DLD1 (cell line): Measurements from ENCODE around the gene PAX8.

ENCODE experiments used
- in situ Hi-C: cut with HindIII; loops from 2 replicates; pipeline ENCODE4 v1.10.0; 2017; ENCODE audit warnings: low sequenced_read_pairs

Gene PAX8

DNA sequence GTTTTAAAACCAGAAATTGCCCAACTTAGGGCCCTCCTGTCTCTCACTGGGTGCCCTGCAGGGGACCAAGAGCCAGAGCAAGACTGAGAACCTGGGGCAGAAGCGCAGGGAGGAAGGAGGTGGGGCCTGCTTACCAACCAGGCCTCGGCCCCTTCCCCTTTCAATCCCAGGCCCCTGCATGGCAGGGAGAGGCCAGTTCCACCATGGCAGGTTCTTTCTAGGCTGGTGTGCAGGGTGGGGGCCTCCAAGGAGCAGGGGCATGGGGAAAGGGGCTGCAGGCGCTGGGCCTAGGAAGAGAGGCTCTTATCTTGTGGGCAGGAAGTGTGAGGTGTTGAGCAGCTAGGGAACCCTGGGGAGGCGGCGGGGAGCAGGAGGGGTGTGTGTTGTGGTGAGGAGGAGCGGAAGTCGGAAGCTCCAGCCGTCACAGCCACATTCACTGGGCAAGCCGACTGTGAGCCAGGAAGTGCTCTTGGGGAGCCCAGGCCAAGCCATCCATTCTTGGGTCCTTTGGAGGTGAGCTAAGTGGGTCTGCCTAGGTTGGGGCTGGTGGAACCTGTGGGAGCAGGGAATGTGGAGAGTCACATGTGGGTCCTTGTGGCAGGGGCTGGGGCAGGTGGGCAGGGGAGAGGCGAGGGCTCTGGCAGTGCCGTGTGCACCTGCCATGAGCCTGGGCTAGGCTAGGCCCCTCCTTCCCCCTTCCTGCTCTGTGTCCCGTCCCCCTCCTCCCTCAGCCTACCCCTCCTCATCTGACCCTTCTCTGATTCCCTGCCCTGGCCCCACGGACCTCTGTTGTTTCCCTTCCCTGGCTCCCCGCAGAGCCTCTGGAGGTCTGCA is 105.0 kb downstream of the PAX8 start, which contains the start of gene PSD4:
PSD4 (plus strand) TSS at position 430 of the 834 bp plus-strand sequence. CDS start 8,486 bp downstream, outside the sequence.
- in situ Hi-C loops = no loop called here

DNA sequence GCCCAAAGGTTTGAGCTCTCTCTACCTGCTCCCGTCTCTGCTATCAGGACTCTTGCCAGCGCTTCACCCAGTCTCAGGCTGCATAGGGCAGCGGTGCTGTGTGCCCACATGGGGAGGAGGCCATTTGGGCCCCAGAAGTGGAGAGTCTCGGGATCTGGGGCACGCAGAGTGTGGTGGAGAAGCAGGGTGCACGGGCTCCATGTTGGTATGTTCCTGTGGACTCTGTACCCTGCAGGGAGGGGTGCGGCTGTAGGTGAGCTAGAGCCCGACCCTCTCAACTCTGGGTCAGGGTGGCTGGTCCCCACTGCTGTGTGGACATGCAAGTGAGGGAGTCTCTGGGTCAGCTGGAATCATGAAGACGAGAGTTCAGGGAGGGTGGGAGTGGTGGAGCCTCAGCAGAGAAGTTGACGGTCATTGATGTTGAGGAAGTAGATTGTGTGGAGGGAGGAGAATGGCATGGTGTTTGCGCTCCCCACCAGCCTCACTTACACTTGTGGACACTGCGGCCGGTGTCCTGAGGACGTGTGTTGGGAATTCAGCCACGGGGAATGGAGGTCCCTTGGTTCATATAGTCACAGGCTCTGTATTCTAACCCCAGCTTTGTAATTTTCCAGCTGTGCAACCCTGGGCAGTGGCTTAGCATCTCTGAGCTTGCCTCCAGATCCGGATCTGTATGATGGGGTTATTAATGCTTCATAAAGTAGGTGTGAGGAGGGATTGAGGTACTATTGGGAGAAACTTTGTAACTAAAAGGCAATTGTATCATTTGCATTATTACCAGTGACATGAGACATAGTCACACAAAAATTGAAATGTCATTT is 105.8 kb downstream of the PAX8 start:
- in situ Hi-C loops = no loop called here

DNA sequence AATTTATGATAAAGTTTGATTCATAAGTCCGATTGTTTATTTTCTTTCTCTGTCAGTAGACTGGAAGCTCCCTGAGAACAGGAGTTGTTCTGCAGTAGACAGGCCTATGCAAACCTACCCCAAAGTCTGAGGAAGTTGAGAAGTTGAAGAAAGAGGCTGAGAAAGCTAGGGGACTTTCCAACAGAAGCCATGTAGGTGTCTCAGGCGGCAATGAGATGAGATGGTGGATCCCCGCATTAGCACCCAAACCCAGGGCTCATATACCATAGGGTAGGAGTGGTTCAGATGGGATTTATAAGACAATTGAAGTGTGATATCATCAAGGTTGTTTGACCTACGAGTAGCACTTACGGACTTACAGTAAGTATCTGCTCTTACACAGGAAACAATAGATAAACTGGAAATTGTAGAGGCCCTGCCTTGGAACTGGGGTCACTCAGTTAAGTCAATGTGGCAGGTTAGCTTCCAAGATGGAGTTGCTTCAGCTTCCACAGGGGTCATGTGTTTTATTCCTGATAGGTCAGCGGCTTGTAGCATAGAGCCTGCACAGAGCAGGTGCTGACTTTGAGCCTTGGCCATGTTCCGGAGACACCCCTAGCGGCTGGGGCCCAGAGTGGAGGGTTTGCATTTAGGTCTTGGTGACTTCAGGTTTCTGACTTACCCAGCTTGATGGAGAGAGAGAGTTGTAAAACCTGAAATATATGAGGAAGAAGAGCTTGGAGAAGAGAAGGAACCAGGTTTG is 107.2 kb downstream of the PAX8 start:
- in situ Hi-C loops = no loop called here

DNA sequence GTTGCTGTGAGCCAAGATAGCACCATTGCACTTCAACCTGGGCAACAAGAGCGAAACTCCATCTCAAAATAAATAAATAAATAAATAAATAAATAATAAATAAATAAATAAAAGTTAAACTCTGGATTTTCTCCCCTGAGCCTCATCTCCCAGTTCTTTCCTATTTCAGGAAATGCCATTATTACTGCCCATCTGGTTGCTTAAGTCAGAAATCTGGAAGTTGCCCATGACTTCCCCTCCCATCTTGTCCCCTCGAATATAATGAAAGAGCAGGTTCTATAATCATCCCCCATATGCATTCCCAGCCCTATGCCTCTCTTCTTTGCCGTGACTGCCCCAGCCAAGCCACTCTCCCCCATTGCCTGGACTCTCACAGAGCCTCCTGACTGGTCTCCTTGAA is 109.1 kb downstream of the PAX8 start:
- in situ Hi-C loops = no loop called here

DNA sequence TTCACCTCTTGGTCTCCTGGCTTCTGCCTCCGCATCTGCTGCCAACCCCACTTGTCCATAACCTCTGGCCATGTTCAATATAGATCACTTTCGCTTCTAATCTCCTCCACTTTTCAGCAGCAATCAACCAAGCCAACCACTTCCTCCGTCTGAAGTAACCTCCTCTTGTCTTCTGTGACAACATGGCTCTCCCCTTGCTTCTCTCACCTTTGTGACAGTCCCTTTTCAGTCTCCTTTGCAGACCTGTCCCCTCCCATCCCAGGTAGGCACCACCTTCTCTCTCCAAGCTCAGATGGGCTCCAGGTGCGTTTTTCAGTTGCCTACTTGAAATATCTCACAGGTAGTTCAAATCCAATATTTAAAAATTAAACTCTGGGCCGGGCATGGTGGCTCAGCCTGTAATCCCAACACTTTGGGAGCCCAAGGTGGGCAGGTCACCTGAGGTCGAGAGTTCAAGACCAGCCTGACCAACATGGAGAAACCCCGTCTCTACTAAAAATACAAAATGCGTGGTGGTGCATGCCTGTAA is 109.7 kb downstream of the PAX8 start:
- in situ Hi-C loops = no loop called here

DNA sequence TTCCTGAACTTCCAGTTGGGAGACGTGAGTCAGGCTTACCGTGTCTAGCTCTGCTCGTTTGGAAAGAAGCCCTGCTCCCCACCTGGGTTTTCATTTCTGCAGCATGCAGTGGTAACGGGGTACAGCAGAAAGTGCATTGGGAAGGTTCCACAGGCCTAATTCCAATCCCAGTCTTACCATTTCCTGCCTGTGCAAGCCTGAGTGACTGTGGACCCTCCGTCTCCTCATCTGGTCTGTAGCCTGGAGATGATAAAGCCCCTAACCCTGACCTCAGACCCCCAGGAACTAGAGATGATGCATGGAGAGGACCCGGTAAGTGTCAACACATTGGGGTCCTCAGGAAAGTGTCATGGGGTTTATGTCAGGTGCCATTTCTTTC is 110.8 kb downstream of the PAX8 start:
- in situ Hi-C loops = no loop called here

DNA sequence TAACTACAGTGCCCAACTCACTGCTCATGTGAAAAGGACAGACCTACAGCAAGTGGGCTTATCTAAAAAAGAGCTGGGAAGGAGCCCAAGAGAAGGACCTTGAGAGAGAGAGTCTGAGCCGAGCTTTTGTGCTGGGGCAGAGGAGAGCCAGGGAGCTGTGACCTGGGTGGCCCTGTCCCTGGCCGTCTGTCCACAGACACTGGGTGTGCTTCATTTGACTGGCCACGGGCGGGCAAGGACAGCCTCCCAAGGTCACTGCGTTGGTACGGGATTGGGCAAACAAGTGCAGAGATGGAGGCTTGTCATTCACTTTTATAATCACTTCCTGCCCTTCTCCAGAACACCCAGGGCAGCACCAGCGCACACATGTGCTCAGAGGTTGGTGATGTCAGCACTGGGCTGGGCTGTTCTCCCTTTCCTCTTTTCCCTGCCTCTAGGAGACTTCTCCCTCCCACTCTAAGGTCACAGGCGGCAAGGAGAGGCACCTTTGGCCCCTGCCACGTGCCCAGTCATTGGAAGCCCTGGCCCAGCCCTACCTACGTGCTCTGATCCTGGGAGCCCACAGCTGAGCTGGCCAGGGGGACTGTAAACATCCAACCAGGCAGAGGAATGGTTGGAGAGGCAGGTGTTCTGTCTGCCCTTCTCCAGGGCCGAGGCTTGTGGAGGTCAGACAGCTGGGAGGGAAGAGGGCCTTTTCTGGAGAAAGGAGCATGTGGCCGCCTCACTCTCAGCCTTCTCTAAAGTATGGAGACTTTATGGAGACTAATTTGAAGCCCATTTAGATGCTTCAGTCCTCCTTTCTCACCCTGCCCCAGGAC is 111.4 kb downstream of the PAX8 start:
- in situ Hi-C loops = no loop called here

DNA sequence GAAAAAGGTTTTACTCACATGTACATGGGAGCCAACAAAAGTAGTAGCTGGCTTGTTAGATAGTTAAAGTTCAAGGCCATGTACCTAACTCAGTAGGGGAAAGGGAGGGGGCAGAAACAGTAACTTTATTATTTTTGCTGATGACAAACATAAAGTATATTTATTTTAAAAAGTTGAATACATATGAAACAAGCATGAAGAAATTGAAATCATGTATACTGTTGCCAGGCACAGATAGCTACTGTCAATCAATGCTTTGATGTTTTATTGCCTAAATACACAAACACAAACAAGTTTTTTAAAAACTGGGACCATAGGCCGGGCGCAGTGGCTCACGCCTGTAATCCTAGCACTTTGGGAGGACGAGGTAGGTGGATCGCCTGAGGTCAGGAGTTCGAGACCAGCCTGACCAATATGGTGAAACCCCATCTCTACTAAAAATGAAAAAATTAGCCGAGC is 112.5 kb downstream of the PAX8 start:
- in situ Hi-C loops = no loop called here
